Measurements from ENCODE around the gene OTOF.

DNA sequence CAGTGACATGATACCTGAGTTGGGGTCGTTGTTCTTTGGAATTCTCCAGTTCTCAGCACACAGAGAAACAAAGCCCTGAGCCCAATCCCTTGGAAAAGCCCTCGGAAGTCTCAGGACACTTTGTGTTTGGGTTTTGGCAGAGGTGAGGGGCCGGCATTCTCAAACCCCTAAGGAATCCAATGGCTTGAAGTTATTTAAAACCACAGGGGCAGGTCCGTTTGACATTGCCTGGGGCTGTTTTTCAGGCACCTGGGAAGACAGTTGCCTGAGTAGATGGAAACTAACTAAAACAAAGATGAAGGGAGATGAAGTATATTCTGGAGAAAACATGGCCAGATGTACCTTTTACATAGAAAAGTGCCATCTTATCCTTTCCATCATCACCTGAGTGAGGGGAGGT, 22.5 kb upstream of the OTOF start:
- TF ChIP-seq, protein P1, sequence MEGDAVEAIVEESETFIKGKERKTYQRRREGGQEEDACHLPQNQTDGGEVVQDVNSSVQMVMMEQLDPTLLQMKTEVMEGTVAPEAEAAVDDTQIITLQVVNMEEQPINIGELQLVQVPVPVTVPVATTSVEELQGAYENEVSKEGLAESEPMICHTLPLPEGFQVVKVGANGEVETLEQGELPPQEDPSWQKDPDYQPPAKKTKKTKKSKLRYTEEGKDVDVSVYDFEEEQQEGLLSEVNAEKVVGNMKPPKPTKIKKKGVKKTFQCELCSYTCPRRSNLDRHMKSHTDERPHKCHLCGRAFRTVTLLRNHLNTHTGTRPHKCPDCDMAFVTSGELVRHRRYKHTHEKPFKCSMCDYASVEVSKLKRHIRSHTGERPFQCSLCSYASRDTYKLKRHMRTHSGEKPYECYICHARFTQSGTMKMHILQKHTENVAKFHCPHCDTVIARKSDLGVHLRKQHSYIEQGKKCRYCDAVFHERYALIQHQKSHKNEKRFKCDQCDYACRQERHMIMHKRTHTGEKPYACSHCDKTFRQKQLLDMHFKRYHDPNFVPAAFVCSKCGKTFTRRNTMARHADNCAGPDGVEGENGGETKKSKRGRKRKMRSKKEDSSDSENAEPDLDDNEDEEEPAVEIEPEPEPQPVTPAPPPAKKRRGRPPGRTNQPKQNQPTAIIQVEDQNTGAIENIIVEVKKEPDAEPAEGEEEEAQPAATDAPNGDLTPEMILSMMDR (IDR thresholded peaks at IDR 0.05) = no peak
- TF ChIP-seq ESRRA (IDR thresholded peaks at IDR 0.05; ENCODE audit: borderline replicate concordance, low read length) (no peak), ZNF302 (CRISPR knock-in tag; IDR thresholded peaks at IDR 0.05) (no peak), POLR2A (IDR thresholded peaks at IDR 0.05; ENCODE audit: low read length) (no peak), HDAC2 (IDR thresholded peaks at IDR 0.05) (no peak), MAZ (IDR thresholded peaks at IDR 0.05; ENCODE audit: borderline replicate concordance, low read depth, low read length) (no peak), ZFP36 (IDR thresholded peaks at IDR 0.05; ENCODE audit: borderline replicate concordance, partially characterized antibody) (no peak), MAFK (IDR thresholded peaks at IDR 0.05; ENCODE audit: partially characterized antibody) (no peak)
- TF ChIP-seq, protein P2, sequence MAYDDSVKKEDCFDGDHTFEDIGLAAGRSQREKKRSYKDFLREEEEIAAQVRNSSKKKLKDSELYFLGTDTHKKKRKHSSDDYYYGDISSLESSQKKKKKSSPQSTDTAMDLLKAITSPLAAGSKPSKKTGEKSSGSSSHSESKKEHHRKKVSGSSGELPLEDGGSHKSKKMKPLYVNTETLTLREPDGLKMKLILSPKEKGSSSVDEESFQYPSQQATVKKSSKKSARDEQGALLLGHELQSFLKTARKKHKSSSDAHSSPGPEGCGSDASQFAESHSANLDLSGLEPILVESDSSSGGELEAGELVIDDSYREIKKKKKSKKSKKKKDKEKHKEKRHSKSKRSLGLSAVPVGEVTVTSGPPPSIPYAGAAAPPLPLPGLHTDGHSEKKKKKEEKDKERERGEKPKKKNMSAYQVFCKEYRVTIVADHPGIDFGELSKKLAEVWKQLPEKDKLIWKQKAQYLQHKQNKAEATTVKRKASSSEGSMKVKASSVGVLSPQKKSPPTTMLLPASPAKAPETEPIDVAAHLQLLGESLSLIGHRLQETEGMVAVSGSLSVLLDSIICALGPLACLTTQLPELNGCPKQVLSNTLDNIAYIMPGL (CRISPR knock-in tag; IDR thresholded peaks at IDR 0.05; ENCODE audit: borderline replicate concordance) = no peak
- TF ChIP-seq, protein P3, sequence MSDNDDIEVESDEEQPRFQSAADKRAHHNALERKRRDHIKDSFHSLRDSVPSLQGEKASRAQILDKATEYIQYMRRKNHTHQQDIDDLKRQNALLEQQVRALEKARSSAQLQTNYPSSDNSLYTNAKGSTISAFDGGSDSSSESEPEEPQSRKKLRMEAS (IDR thresholded peaks at IDR 0.05) = no peak

All from A549 (cell line).